A549 treated with CpdA at 1 μM for 4 hours (cell line): ENCODE results near the gene MTIF2. TPM values are rescaled to one million over a fixed set of nuclear protein-coding genes. Genes with fewer than 3 reads are reported as not detected.

Experiments
- total RNA-seq: library from RNA; stranded (reverse); fragments of 200-300 nt; extraction: Qiagen RNA extraction; gene quantifications from 5 replicates; pipeline ENCODE4 v1.2.3, GENCODE V29; 2022; ENCODE audit warnings: low read depth

Gene MTIF2, protein sequence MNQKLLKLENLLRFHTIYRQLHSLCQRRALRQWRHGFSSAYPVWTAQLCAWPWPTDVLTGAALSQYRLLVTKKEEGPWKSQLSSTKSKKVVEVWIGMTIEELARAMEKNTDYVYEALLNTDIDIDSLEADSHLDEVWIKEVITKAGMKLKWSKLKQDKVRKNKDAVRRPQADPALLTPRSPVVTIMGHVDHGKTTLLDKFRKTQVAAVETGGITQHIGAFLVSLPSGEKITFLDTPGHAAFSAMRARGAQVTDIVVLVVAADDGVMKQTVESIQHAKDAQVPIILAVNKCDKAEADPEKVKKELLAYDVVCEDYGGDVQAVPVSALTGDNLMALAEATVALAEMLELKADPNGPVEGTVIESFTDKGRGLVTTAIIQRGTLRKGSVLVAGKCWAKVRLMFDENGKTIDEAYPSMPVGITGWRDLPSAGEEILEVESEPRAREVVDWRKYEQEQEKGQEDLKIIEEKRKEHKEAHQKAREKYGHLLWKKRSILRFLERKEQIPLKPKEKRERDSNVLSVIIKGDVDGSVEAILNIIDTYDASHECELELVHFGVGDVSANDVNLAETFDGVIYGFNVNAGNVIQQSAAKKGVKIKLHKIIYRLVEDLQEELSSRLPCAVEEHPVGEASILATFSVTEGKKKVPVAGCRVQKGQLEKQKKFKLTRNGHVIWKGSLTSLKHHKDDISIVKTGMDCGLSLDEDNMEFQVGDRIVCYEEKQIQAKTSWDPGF
- total RNA-seq = 40.2 to 51.0 TPM (median 43.4 TPM) in 5 replicates

DNA sequence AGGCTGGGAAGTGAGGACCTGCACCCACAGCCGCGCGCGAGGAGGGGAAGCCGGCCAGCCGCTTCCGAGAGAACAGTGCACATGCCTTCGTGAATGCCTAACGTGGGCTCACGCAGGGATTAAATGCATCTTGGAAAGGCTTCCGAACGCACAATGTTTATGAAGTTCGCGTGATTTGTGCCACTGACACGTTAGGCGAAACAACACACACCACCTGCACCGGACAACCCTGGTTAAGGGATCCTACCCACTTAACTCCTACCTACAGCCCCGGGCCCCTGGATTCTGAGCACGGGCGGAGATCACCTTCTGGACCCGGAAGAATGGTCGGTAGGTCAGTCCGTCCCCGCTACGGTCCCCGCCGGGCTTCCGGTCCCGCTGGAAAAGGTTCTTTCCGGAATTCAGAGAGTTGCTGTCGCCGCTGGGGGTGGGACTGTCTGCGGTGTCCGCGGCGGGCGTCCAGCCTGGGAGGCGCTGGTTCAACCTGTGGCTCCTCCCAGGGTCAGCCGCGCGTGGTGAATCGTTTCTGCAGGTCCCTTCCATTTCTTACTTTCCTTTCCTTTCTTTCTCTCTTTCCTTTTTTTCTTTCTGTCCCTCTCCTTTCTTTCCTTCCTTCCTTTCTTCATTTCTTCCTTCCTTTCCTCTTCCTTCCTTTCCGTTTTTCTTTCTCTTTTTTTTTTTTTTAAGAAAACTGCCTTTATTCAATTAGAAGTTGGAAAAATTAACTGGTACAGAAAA is at the start of gene MTIF2:
Gene MTIF2 (minus strand): TSS at position 325 of the 738 bp plus-strand sequence. CDS start 5,373 bp downstream, outside the sequence.

DNA sequence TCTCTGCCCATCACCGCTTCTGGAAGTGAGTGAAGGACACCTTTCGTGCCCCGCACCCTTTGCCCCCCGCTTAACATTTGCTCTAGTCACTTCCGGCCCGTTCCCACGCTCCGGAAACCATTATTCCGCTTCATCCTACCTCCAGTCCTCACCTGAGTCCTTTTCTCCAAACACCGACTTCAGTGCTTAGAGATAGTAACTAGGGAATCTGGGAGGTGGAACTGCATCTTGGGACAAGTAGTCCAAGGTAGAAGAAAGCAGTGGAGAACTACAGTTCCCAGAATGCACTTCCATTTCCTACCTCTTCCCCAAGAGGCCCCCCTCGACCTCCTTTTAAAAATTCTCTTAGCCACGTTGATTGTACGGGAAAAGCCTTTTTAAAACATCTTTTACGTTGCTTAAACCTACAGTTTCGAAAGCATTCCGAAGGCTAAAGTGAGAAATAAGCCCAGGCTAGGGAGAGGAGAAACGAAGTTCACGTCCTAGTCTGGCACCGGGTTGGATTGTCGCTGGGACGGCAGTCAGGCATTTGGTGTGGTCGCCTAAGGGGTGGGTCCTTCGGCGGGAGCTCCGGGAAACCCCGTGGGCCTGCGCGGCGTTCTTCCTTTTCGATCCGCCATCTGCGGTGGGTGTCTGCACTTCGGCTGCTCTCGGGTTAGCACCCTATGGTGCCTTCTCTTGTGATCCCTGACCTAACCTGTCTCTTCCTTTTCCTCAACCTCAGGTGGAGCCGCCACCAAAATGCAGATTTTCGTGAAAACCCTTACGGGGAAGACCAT is 36.8 kb downstream of the MTIF2 start, which contains the start of the genes CLHC1 and RPS27A:
Gene CLHC1 (minus strand): TSS at position 210 of the 779 bp plus-strand sequence. CDS start 9,882 bp downstream, outside the sequence.
Gene RPS27A (plus strand): TSS at position 605 of the 779 bp plus-strand sequence. CDS start 137 bp downstream, at position 742.

Other genes starting within 250 kb of the MTIF2 start
- gene RTN4, start 218.8 kb downstream of the MTIF2 start, total RNA-seq = 430 to 542 TPM (median 481 TPM) in 5 replicates
- gene CLHC1, start 36.9 kb downstream of the MTIF2 start, total RNA-seq = 1.9 to 3.1 TPM (median 2.4 TPM) in 5 replicates
- gene RPS27A, start 36.5 kb downstream of the MTIF2 start, total RNA-seq = 2,632 to 3,331 TPM (median 2,818 TPM) in 5 replicates
- 20.8 to 33.1 TPM (median 25.9 TPM) in 5 replicates for gene CCDC88A, start 150.6 kb upstream of the MTIF2 start, total RNA-seq